ENCODE data around the gene DPM1. TPM values are rescaled to one million over a fixed set of nuclear protein-coding genes. Genes with fewer than 3 reads are reported as not detected.

DPM1 gene
- total RNA-seq, 1 donor from 2014 or later = 30.2 TPM

- no peaks in the 10 kb centered on the region for H3K36me3 ChIP-seq
- no peaks in the 10 kb centered on the region for H3K4me1 ChIP-seq
- intact Hi-C loops (cut with DNase I) = no loop called here
- DNase-seq = no peak
- no peaks in the 10 kb centered on the region for H3K9me3 ChIP-seq
- ATAC-seq = no peak
- peaks cover 6% of the 10 kb centered on the region for H3K27me3 ChIP-seq
- no peak overlapping the region for H3K27ac ChIP-seq
- H3K4me3 ChIP-seq = no peak overlapping the region
- TF ChIP-seq CTCF (IDR thresholded peaks at IDR 0.05) = no peak
Measured at GRCh38 chr20:50993876-50994275, 35.5 kb upstream of the DPM1 start.

DNA sequence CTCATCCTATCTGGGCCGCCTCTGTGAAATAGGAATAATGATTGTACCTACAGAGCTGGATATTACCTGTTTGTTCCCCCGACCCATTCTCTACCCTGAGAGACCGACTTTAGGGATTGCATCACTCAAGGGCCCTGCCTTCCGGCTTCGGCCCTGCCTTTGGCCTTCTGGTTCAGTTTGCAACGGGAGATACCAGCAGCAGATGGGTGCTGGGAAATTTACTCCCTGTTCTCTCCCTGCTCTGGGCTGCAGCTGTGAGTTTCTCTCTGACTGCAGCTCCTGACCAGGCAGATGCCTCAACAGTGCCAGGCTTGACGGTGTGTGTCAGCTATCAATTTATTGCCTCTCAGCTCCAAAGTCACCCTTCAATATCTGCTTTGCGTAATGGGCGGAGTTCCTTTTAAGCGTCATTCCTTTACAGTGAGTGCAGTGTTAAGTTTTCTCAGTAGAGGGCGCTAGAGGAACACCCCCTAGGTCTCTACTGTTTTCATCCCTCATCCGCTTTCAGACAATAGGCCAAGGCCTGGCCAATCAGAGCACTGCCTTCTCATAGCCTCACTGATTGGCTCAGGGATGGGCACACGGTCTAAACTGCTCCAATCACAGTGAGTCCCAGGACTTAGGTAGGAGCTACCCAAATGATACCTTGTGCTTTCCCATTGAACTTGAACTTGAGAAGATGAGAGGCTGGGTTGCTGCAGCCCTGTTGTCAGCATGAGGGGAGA, 34.6 kb upstream of the DPM1 start:
- ATAC-seq = peak; percentile 74
- DNase-seq = no peak
- H3K36me3 ChIP-seq = no peaks in the 10 kb centered on the region
- no peaks in the 10 kb centered on the region for H3K27me3 ChIP-seq
- intact Hi-C loops (cut with DNase I) = no loop called here
- peak; percentile 39 for TF ChIP-seq CTCF (IDR thresholded peaks at IDR 0.05)
- no peak overlapping the region for H3K4me3 ChIP-seq
- H3K9me3 ChIP-seq = no peaks in the 10 kb centered on the region
- no peaks in the 10 kb centered on the region for H3K4me1 ChIP-seq
- no peak overlapping the region for H3K27ac ChIP-seq

DNA sequence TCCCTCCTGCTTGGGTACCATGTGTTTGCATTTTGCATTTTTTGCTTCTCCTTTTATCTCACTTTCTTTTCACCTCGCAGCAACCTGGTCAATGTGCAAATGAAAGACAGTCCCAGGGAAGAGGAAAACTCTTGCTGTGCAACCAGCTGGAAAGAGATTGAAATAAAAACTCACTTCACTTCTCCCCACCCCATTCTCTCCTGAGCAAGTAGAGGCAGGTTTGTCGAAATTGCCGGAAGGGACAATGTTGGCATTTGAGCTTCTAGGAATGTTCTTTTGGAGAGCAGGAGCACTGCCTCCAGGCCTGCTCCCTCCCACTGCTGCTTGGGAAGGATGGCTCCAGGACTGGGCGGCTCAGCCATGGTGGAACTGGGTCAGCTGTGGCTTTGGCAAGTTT, 34.0 kb upstream of the DPM1 start:
- intact Hi-C loops (cut with DNase I) = no loop called here
- TF ChIP-seq CTCF (IDR thresholded peaks at IDR 0.05) = no peak
- no peaks in the 10 kb centered on the region for H3K27me3 ChIP-seq

DNA sequence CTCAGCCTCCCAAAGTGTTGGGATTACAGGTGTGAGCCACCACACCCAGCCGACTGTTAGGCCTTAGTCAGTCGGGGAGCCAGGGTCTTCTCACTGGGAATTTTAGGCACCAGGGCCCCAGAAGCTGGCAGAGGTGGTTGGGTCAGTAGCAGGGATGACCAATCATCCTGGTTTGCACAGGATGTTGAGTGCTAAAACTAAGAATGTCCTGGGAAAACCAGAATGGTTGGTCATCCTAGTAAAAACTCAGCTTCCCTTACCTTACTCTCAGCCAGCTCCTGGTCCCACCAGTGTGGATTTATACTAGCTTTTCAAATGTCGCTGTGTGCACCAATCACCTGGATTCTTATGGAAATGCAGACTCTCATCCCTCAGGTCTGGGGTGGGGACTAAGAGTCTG, 32.7 kb upstream of the DPM1 start:
- ATAC-seq = no peak
- TF ChIP-seq CTCF (IDR thresholded peaks at IDR 0.05) = no peak
- no peak for DNase-seq
- H3K9me3 ChIP-seq = no peaks in the 10 kb centered on the region
- peaks cover 11% of the 10 kb centered on the region for H3K27me3 ChIP-seq
- intact Hi-C loops (cut with DNase I) = no loop called here
- no peak overlapping the region for H3K4me3 ChIP-seq
- no peak overlapping the region for H3K27ac ChIP-seq
- H3K4me1 ChIP-seq = no peaks in the 10 kb centered on the region
- H3K36me3 ChIP-seq = no peaks in the 10 kb centered on the region

More for the DNA sequence above, 34.0 kb upstream of the DPM1 start:
- DNase-seq (no peak), ATAC-seq (no peak)
- H3K4me1 ChIP-seq = no peaks in the 10 kb centered on the region
- no peaks in the 10 kb centered on the region for H3K9me3 ChIP-seq
- no peaks in the 10 kb centered on the region for H3K36me3 ChIP-seq
- H3K4me3 ChIP-seq = no peak overlapping the region
- no peak overlapping the region for H3K27ac ChIP-seq

DNA sequence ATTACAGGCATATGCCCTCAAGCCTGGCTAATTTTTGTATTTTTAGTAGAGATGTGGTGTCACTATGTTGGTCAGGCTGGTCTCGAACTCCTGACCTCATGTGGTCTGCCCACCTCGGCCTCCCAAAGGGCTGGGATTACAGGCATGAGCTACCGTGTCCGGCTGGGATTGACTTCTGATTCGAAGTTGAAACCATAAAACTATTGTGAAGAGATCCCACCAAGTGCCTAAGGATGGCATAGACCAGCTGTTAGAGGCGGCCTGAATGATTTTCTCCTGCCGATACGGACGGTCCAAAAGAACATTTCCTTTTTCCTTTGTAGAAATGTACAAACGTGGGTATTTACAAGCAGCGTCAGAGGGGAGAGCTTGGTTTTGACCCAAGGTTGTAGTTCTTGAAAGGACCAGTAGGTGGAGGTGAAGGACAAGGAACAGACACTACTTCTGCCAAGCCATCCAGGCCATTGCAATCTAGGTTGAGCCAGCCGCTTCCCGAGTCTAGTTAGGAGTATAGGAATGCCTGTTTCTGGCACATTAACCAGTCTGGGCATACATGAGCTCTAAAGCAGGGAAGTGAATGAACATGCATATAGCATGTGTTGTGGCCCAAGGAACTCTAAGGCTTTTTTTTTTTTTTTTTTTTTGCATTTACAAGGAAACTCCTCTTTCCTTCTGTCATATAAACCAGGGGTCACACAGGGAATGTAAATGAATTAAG, 29.3 kb upstream of the DPM1 start:
- TF ChIP-seq CTCF (IDR thresholded peaks at IDR 0.05) = peak; percentile 90
- ATAC-seq (peak; percentile 98), DNase-seq (no peak)
- Histone ChIP-seq H3K9me3 (no peaks in the 10 kb centered on the region), H3K27me3 (peaks cover 29% of the 10 kb centered on the region), H3K36me3 (no peaks in the 10 kb centered on the region), H3K27ac (no peak overlapping the region), H3K4me3 (no peak overlapping the region), H3K4me1 (no peaks in the 10 kb centered on the region)
- intact Hi-C loops (cut with DNase I) = loop anchor here (5.0 kb wide), 1 partner anchor 320 kb away; no protein-coding TSS in a partner anchor

All from upper lobe of right lung (tissue), 1 donor.